HL-60 (cell line): ENCODE data around the gene SCN2A.

Experiments used
- DNase-seq, 2 experiments: peaks; one replicate each; pipeline ENCODE4 v3.0.0-alpha.2; 2010 to 2020; ENCODE audit warnings: low read depth in 1 of 2, low spot score in 1 of 2
- H3K27ac ChIP-seq: fragments of 250-450 bp; sonication (Bioruptor Pico); replicated peaks from 2 replicates; pipeline ENCODE4 v1.5.1; 2020; ENCODE audit warnings: mild to moderate bottlenecking, moderate library complexity
- H3K27me3 ChIP-seq: fragments of 250-450 bp; sonication (Bioruptor Pico); 2 replicates; pipeline ENCODE4 v1.5.1; 2021; ENCODE audit warnings: mild to moderate bottlenecking, moderate library complexity; ENCODE audit not compliant: insufficient read depth, poor library complexity, severe bottlenecking
- H3K4me3 ChIP-seq: replicated peaks from 2 replicates; pipeline ENCODE4 v1.5.1; 2011; ENCODE audit warnings: mild to moderate bottlenecking, control low read depth, low read length; ENCODE audit not compliant: insufficient read depth
- GABPA ChIP-seq: IDR thresholded peaks from 2 replicates; pipeline ENCODE4 v1.6.1; 2012; ENCODE audit warnings: low read depth
- POLR2AphosphoS5 ChIP-seq: IDR thresholded peaks from 2 replicates; pipeline ENCODE4 v1.6.1; 2012; ENCODE audit warnings: low read depth
- SPI1 ChIP-seq: IDR thresholded peaks from 2 replicates; pipeline ENCODE4 v1.6.1; 2012; ENCODE audit warnings: low read depth, mild to moderate bottlenecking, borderline replicate concordance
- TF ChIP-seq, protein P1 (sequence below): IDR thresholded peaks from 2 replicates; pipeline ENCODE4 v1.6.1; 2012; ENCODE audit warnings: low read depth; ENCODE audit not compliant: insufficient replicate concordance
- TF ChIP-seq, protein P2 (sequence below): IDR thresholded peaks from one replicate; pipeline ENCODE4 v1.5.1; 2011; ENCODE audit warnings: low read length, control low read depth, inconsistent platforms; ENCODE audit not compliant: insufficient read depth

SCN2A gene

DNA sequence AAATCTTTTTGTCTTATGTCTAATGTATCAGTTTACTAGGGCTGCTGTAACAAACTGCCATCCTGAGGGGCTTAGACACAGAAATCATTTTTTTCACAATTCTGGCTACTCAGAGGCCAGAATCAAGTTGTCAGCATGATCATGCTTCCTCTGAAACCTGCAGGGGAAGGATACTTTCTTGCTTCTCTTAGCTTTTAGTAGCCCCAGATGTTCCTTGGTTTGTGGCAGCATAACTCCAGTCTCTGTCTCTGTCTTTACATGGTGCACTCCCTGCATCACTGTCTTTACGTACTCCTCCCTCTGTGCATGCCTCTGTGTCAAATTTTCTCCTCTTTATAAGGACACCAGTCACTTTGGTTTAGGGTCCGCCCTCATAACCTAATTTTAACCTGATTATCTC lies 33.3 kb upstream of the SCN2A start:
- TF ChIP-seq, protein P1, sequence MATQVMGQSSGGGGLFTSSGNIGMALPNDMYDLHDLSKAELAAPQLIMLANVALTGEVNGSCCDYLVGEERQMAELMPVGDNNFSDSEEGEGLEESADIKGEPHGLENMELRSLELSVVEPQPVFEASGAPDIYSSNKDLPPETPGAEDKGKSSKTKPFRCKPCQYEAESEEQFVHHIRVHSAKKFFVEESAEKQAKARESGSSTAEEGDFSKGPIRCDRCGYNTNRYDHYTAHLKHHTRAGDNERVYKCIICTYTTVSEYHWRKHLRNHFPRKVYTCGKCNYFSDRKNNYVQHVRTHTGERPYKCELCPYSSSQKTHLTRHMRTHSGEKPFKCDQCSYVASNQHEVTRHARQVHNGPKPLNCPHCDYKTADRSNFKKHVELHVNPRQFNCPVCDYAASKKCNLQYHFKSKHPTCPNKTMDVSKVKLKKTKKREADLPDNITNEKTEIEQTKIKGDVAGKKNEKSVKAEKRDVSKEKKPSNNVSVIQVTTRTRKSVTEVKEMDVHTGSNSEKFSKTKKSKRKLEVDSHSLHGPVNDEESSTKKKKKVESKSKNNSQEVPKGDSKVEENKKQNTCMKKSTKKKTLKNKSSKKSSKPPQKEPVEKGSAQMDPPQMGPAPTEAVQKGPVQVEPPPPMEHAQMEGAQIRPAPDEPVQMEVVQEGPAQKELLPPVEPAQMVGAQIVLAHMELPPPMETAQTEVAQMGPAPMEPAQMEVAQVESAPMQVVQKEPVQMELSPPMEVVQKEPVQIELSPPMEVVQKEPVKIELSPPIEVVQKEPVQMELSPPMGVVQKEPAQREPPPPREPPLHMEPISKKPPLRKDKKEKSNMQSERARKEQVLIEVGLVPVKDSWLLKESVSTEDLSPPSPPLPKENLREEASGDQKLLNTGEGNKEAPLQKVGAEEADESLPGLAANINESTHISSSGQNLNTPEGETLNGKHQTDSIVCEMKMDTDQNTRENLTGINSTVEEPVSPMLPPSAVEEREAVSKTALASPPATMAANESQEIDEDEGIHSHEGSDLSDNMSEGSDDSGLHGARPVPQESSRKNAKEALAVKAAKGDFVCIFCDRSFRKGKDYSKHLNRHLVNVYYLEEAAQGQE: no peak
- TF ChIP-seq POLR2AphosphoS5: no peak
- no peak overlapping the region for H3K27ac ChIP-seq
- H3K27me3 ChIP-seq: no peaks in the 10 kb centered on the region
- no peak overlapping the region for H3K4me3 ChIP-seq
- no peak for DNase-seq

DNA sequence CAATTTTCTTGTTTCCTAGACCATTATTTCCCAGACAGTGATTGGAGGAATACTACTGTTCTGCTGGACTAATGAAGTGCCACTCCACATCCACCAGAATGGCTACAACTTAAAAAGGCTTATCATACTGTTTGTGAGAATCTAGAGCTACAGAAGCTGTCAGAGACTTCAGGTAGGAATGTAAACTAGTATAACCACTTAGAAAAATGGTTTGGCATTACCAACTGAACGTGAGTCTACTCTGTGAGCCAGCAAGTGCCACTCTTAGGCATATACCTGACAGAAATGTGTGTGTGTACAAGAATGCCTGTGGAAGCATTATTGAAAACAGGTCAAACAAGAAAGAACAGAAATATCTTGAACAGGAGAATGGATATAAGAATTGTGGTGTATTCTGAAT lies 31.1 kb upstream of the SCN2A start:
- Histone ChIP-seq H3K27ac (no peak overlapping the region), H3K27me3 (no peaks in the 10 kb centered on the region), H3K4me3 (no peak overlapping the region)
- DNase-seq: no peak
- TF ChIP-seq, protein P1: no peak
- no peak for TF ChIP-seq POLR2AphosphoS5
- TF ChIP-seq, protein P2, sequence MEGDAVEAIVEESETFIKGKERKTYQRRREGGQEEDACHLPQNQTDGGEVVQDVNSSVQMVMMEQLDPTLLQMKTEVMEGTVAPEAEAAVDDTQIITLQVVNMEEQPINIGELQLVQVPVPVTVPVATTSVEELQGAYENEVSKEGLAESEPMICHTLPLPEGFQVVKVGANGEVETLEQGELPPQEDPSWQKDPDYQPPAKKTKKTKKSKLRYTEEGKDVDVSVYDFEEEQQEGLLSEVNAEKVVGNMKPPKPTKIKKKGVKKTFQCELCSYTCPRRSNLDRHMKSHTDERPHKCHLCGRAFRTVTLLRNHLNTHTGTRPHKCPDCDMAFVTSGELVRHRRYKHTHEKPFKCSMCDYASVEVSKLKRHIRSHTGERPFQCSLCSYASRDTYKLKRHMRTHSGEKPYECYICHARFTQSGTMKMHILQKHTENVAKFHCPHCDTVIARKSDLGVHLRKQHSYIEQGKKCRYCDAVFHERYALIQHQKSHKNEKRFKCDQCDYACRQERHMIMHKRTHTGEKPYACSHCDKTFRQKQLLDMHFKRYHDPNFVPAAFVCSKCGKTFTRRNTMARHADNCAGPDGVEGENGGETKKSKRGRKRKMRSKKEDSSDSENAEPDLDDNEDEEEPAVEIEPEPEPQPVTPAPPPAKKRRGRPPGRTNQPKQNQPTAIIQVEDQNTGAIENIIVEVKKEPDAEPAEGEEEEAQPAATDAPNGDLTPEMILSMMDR: no peak
- no peak for TF ChIP-seq SPI1
- TF ChIP-seq GABPA: no peak

DNA sequence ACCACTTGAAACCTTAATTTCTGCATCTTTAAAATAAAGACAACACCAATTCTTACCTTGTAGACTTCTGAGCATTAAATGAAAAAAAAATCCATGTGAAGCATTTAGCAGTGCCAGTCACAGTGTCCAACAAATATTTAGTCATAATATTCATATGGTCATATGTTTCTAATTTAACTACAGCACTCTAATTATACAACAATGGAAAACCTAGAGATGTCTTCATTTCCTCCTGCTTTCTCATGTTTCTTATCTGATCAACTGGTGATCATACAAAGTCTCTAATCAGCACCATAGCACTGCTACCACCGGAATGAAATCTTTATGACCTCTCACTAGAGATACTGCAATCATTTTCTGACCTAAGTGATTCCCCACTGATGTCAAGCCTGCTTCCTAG lies 25.1 kb upstream of the SCN2A start:
- Histone ChIP-seq H3K4me3 (no peak overlapping the region), H3K27me3 (no peaks in the 10 kb centered on the region), H3K27ac (no peak overlapping the region)
- DNase-seq: no peak
- TF ChIP-seq SPI1 (no peak), GABPA (no peak)
- TF ChIP-seq, protein P1: no peak
- TF ChIP-seq, protein P2: no peak

DNA sequence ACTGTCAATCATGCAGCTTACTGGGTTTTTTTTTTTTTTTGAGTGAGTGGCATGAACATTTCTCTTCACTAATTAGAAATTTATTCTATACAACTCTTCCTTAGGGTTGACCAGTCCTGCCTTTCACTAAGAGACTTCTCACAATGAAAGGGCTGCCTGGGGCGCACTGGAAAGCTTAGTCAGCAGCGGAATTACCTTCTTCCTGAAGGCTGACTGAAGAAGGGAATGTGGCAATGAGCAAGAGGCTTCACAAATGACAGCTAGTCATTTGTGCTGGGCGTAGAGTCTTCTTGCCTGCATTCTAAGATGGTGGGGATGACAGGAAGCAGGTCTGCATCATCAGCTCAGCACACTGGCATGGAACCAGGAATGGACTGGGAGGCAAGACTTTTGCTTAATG lies 19.7 kb upstream of the SCN2A start:
- DNase-seq: no peak
- TF ChIP-seq, protein P2: no peak
- TF ChIP-seq SPI1: no peak
- no peak for TF ChIP-seq POLR2AphosphoS5
- TF ChIP-seq GABPA: no peak
- TF ChIP-seq, protein P1: no peak
- no peaks in the 10 kb centered on the region for H3K27me3 ChIP-seq
- H3K4me3 ChIP-seq: no peak overlapping the region
- no peak overlapping the region for H3K27ac ChIP-seq
